H1 (cell line): ENCODE data around the gene NECAB3. TPM values are rescaled to one million over a fixed set of nuclear protein-coding genes. Genes with fewer than 3 reads are reported as not detected.

Source experiments
- CTCF ChIA-PET: fragments of 300-600 bp; sonication (Branson Sonifier 250); formaldehyde crosslinking; loops from one replicate; lab custom pipeline; 2021; ENCODE audit not compliant: partially characterized antibody; lab: Charles Lee
- POLR2A ChIA-PET: fragments of 300-600 bp; sonication (Branson Sonifier 250); formaldehyde crosslinking; loops from one replicate; lab custom pipeline; 2021; ENCODE audit warnings: inconsistent platforms; ENCODE audit not compliant: partially characterized antibody; lab: Charles Lee
- DNase-seq, 2 experiments: peaks; one replicate each; pipeline versions ENCODE4 v3.0.0 to v3.0.0-alpha.2; 2010 to 2022; ENCODE audit warnings: low spot score in 2 of 2, low read depth in 1 of 2, mixed read lengths in 1 of 2
- FAIRE-seq: peaks from 2 replicates; lab custom pipeline; 2011; peaks lifted over from hg19 to GRCh38; lab: Jason Lieb, UNC
- H2AFZ ChIP-seq: 2 replicates; pipeline ENCODE4 v1.8.1; 2012; ENCODE audit warnings: low read length, inconsistent platforms
- H2AK5ac ChIP-seq: 2 replicates; pipeline ENCODE4 v1.6.1; 2013; ENCODE audit warnings: low read depth, low read length
- H2BK120ac ChIP-seq: replicated peaks from 2 replicates; pipeline ENCODE3; 2013; ENCODE audit warnings: low read depth, low read length, inconsistent platforms
- H2BK12ac ChIP-seq: 2 replicates; pipeline ENCODE4 v1.6.1; 2013; ENCODE audit warnings: low read depth, low read length
- H2BK15ac ChIP-seq: 2 replicates; pipeline ENCODE4 v1.6.1; 2013; ENCODE audit warnings: low read length
- H2BK20ac ChIP-seq: 2 replicates; pipeline ENCODE4 v1.6.1; 2013; ENCODE audit warnings: low read length
- H2BK5ac ChIP-seq: 2 replicates; pipeline ENCODE4 v1.6.1; 2013; ENCODE audit warnings: low read depth, low read length
- H3K14ac ChIP-seq: 2 replicates; pipeline ENCODE4 v1.6.1; 2013; ENCODE audit warnings: inconsistent platforms; ENCODE audit not compliant: insufficient read length
- H3K18ac ChIP-seq: 2 replicates; pipeline ENCODE4 v1.6.1; 2013; ENCODE audit warnings: low read length; ENCODE audit errors: extremely low read depth
- H3K23ac ChIP-seq: 2 replicates; pipeline ENCODE4 v1.6.1; 2013; ENCODE audit warnings: inconsistent platforms; ENCODE audit not compliant: insufficient read length
- H3K23me2 ChIP-seq: 2 replicates; pipeline ENCODE4 v1.6.1; 2013; ENCODE audit warnings: low read depth, low read length
- H3K27ac ChIP-seq: 2 replicates; pipeline ENCODE4 v1.6.1; 2011; ENCODE audit warnings: low read depth, low read length, inconsistent platforms
- H3K27me3 ChIP-seq, 4 experiments: replicated peaks in 1 of 4; 1 replicate in 1 of 4; 2 replicates in 3 of 4; pipeline versions ENCODE4 v1.6.1 to v1.8.1; 2011 to 2013; ENCODE audit warnings: low read length in 3 of 4, mild to moderate bottlenecking in 3 of 4, inconsistent platforms in 2 of 4, mixed read lengths in 2 of 4, moderate library complexity in 1 of 4; ENCODE audit not compliant: control insufficient read depth in 3 of 4, insufficient read depth in 3 of 4; ENCODE audit errors: extremely low read depth in 1 of 4
- H3K36me3 ChIP-seq, 4 experiments: 2 replicates each; pipeline versions ENCODE4 v1.6.1 to v1.8.1; 2011 to 2013; ENCODE audit warnings: mild to moderate bottlenecking in 4 of 4, low read length in 3 of 4, moderate library complexity in 2 of 4, control low read depth in 1 of 4, inconsistent platforms in 1 of 4; ENCODE audit not compliant: insufficient read depth in 4 of 4, control insufficient read depth in 2 of 4
- H3K4ac ChIP-seq: replicated peaks from 2 replicates; pipeline ENCODE3; 2013; ENCODE audit warnings: low read length, low read depth, mixed read lengths, inconsistent platforms; ENCODE audit not compliant: insufficient read length
- H3K4me1 ChIP-seq, 4 experiments: replicated peaks in 1 of 4; 1 replicate in 1 of 4; 2 replicates in 3 of 4; pipeline versions ENCODE4 v1.6.1 to v1.8.1; 2011 to 2013; ENCODE audit warnings: low read length in 3 of 4, inconsistent platforms in 2 of 4, mixed read lengths in 1 of 4; ENCODE audit not compliant: insufficient read depth in 4 of 4, control insufficient read depth in 3 of 4
- H3K4me2 ChIP-seq, 2 experiments: 2 replicates each; pipeline versions ENCODE4 v1.6.1 to v1.8.1; 2011 to 2013; ENCODE audit warnings: low read depth in 2 of 2, low read length in 2 of 2, control low read depth in 1 of 2, inconsistent platforms in 1 of 2, mild to moderate bottlenecking in 1 of 2; ENCODE audit not compliant: insufficient read depth in 1 of 2
- H3K4me3 ChIP-seq, 4 experiments: fragments of 200-600, 300-600 bp in 1 of 4; sonication (generic), shearing (Covaris generic), sonication (Bioruptor Twin) in 1 of 4; 2 replicates each; pipeline versions ENCODE4 v1.5.1 to v1.8.1; 2011 to 2016; ENCODE audit warnings: low read length in 4 of 4, low read depth in 3 of 4, control low read depth in 2 of 4, inconsistent platforms in 2 of 4, mild to moderate bottlenecking in 2 of 4, mixed read lengths in 1 of 4, moderate library complexity in 1 of 4; ENCODE audit not compliant: insufficient read depth in 2 of 4; ENCODE audit errors: extremely low read depth in 1 of 4
- H3K56ac ChIP-seq: replicated peaks from 2 replicates; pipeline ENCODE3; 2013; ENCODE audit warnings: low read depth, mild to moderate bottlenecking, mixed read lengths, low read length, inconsistent platforms; ENCODE audit not compliant: insufficient read length
- H3K79me1 ChIP-seq: 2 replicates; pipeline ENCODE4 v1.6.1; 2013; ENCODE audit warnings: low read depth, low read length, control low read depth
- H3K79me2 ChIP-seq, 2 experiments: 2 replicates each; pipeline versions ENCODE4 v1.6.1 to v1.8.1; 2012 to 2013; ENCODE audit warnings: low read length in 2 of 2, mild to moderate bottlenecking in 2 of 2, inconsistent platforms in 1 of 2; ENCODE audit not compliant: insufficient read depth in 2 of 2, control insufficient read depth in 1 of 2
- H3K9ac ChIP-seq, 4 experiments: replicated peaks in 1 of 4; 1 replicate in 1 of 4; 2 replicates in 3 of 4; pipeline versions ENCODE4 v1.6.1 to v1.8.1; 2011 to 2013; ENCODE audit warnings: low read depth in 3 of 4, low read length in 3 of 4, control low read depth in 2 of 4, mild to moderate bottlenecking in 2 of 4, moderate library complexity in 2 of 4, inconsistent platforms in 1 of 4; ENCODE audit errors: extremely low read depth in 1 of 4
- H3K9me3 ChIP-seq, 2 experiments: 2 replicates each; pipeline versions ENCODE4 v1.6.1 to v1.8.1; 2012 to 2013; ENCODE audit warnings: mild to moderate bottlenecking in 2 of 2, moderate library complexity in 2 of 2, control low read depth in 1 of 2, inconsistent platforms in 1 of 2, low read depth in 1 of 2, low read length in 1 of 2, mixed read lengths in 1 of 2; ENCODE audit not compliant: insufficient read depth in 2 of 2
- H4K20me1 ChIP-seq, 2 experiments: replicated peaks in 1 of 2; 2 replicates each; pipeline versions ENCODE3 to v1.8.1; 2011 to 2013; ENCODE audit warnings: inconsistent platforms in 2 of 2, low read length in 2 of 2, mild to moderate bottlenecking in 1 of 2; ENCODE audit not compliant: insufficient read depth in 2 of 2, control insufficient read depth in 1 of 2
- H4K5ac ChIP-seq: 2 replicates; pipeline ENCODE4 v1.6.1; 2013; ENCODE audit warnings: low read length, low read depth, mixed read lengths, inconsistent platforms; ENCODE audit not compliant: insufficient read length
- H4K8ac ChIP-seq: 2 replicates; pipeline ENCODE4 v1.8.0; 2013; ENCODE audit warnings: mild to moderate bottlenecking, moderate library complexity, low read length, inconsistent platforms; ENCODE audit not compliant: insufficient read depth; ENCODE audit errors: extremely low read depth
- H4K91ac ChIP-seq: replicated peaks from 2 replicates; pipeline ENCODE3; 2013; ENCODE audit warnings: low read length, mixed read lengths, inconsistent platforms; ENCODE audit not compliant: insufficient read length
- CTBP2 ChIP-seq: IDR thresholded peaks from 2 replicates; pipeline ENCODE4 v1.7.0; 2011; ENCODE audit warnings: borderline replicate concordance, mild to moderate bottlenecking, moderate library complexity, mixed read lengths, low read length; ENCODE audit not compliant: insufficient read depth, insufficient read length
- EGR1 ChIP-seq: IDR thresholded peaks from 2 replicates; pipeline ENCODE4 v1.6.1; 2011; ENCODE audit warnings: low read depth, low read length, borderline replicate concordance
- HDAC2 ChIP-seq, 2 experiments: fragments of 300-600 bp in 1 of 2; sonication (generic) in 1 of 2; IDR thresholded peaks; 2 replicates each; pipeline ENCODE4 v1.6.1; 2011 to 2012; ENCODE audit warnings: low read depth in 2 of 2, low read length in 2 of 2, mild to moderate bottlenecking in 2 of 2, moderate library complexity in 2 of 2, borderline replicate concordance in 1 of 2, inconsistent platforms in 1 of 2
- KDM4A ChIP-seq: IDR thresholded peaks from one replicate; pipeline ENCODE4 v1.7.1; 2012; ENCODE audit warnings: low read depth, mild to moderate bottlenecking, moderate library complexity, low read length, inconsistent platforms; ENCODE audit not compliant: severe bottlenecking
- NRF1 ChIP-seq: IDR thresholded peaks from 2 replicates; pipeline ENCODE4 v1.6.1; 2011; ENCODE audit warnings: mild to moderate bottlenecking, low read depth, low read length, improper control_type of control experiment
- RXRA ChIP-seq: IDR thresholded peaks from 2 replicates; pipeline ENCODE4 v1.6.1; 2011; ENCODE audit warnings: low read depth, mild to moderate bottlenecking, low read length, moderate library complexity; ENCODE audit not compliant: insufficient read depth
- SAP30 ChIP-seq: fragments of 300-600 bp; sonication (generic); IDR thresholded peaks from 2 replicates; pipeline ENCODE4 v1.7.1; 2012; ENCODE audit warnings: low read length, moderate library complexity, mild to moderate bottlenecking, inconsistent platforms; ENCODE audit not compliant: insufficient read depth, insufficient replicate concordance
- SIX5 ChIP-seq: IDR thresholded peaks from 2 replicates; pipeline ENCODE4 v1.6.1; 2011; ENCODE audit warnings: mild to moderate bottlenecking, low read depth, low read length
- TAF7 ChIP-seq: optimal IDR thresholded peaks from 2 replicates; pipeline ENCODE3; 2011; ENCODE audit warnings: low read depth, mild to moderate bottlenecking, inconsistent platforms, low read length, moderate library complexity, borderline replicate concordance
- WGBS, 2 experiments: shearing (Covaris generic) in 1 of 2; methylation state at CpG; one replicate each; pipeline versions ENCODE4 v1.1.6 to v1.1.7; 2013 to 2015; ENCODE audit warnings: low lambda C conversion rate in 2 of 2, mixed read lengths in 2 of 2, inconsistent platforms in 1 of 2, low coverage in 1 of 2, missing lambda C conversion rate in 1 of 2; ENCODE audit not compliant: insufficient replicate concordance in 2 of 2, insufficient coverage in 1 of 2, insufficient read length in 1 of 2; ENCODE audit errors: extremely low coverage in 1 of 2, missing lambda C conversion rate in 1 of 2; 5-methylcytosine and 5-hydroxymethylcytosine counted together
- polyA plus RNA-seq, 7 experiments: library from polyadenylated mRNA; depleted of rRNA in 3 of 7; stranded (reverse) in 5 of 7; unstranded in 2 of 7; fragments of >200 nt in 5 of 7; fragments of 200-250 nt in 2 of 7; gene quantifications; 1 replicate in 5 of 7; 2 replicates in 1 of 7; 4 replicates in 1 of 7; pipeline versions ENCODE4 v1.2.1 to v1.2.3, GENCODE V29; 2011 to 2013; ENCODE audit warnings: missing spikeins in 2 of 7, mixed read lengths in 2 of 7
- total RNA-seq: library from RNA; stranded (reverse); fragmentation: NEBNext Ultra II Directional; extraction: Animal tissue kit (Norgen Biotek cat#: 25700); gene quantifications from 2 replicates; pipeline ENCODE4 v1.2.1, GENCODE V29; 2021

Gene NECAB3
- total and polyA plus RNA-seq, 2 of the 8 experiments (the other 6 are each of a cell fraction or from before 2014, with no cell fraction given) = 20.5 to 46.2 TPM

- Histone ChIP-seq H2BK20ac (no peak overlapping the region), H2AFZ (no peak overlapping the region), H2BK120ac (no peak overlapping the region), H3K9me3 (peaks cover 0 to 18% of the 10 kb centered on the region in 2 experiments; a peak in 2 of 4 replicates), H2BK5ac (no peak overlapping the region), H3K18ac (no peak overlapping the region), H3K23ac (no peak overlapping the region), H4K5ac (no peak overlapping the region), H4K20me1 (no peaks in the 10 kb centered on the region), H3K36me3 (no peaks in the 10 kb centered on the region; a peak in 1 of 8 replicates), H3K23me2 (no peaks in the 10 kb centered on the region), H3K4me1 (peaks cover 0 to 16% (median 9%) of the 10 kb centered on the region in 4 experiments; a peak in 6 of 7 replicates), H3K4me2 (no peak overlapping the region), H3K27ac (no peak overlapping the region), H3K27me3 (peaks cover 0 to 2% (median 0%) of the 10 kb centered on the region in 4 experiments; a peak in 1 of 7 replicates), H4K8ac (no peak overlapping the region), H3K79me1 (no peaks in the 10 kb centered on the region), H3K4ac (no peak overlapping the region), H3K79me2 (no peaks in the 10 kb centered on the region), H2BK15ac (no peak overlapping the region), H3K4me3 (no peak overlapping the region), H3K9ac (no peak overlapping the region), H3K56ac (no peak overlapping the region), H2BK12ac (no peak overlapping the region), H2AK5ac (no peak overlapping the region), H4K91ac (no peak overlapping the region), H3K14ac (no peak overlapping the region)
- ChIA-PET POLR2A (interaction anchor here (1.0 to 3.0 kb wide), 2 partner anchors 10 to 11 kb away, joined by 3 to 11 read pairs; no protein-coding TSS in a partner anchor), CTCF (interaction anchor here (0.6 to 2.2 kb wide), 3 partner anchors 12 to 179 kb away, joined by 3 to 8 read pairs (median 3); no protein-coding TSS in a partner anchor)
- 91% methylated on average over 4 of the region's 4 CpGs; no CpG with 5 or more reads in 1 of the 2 experiments for WGBS, 2 experiments
- no peak for DNase-seq
- no peak for FAIRE-seq
- TF ChIP-seq TAF7 (no peak), NRF1 (no peak), SAP30 (no peak), EGR1 (no peak), SIX5 (no peak), CTBP2 (no peak), KDM4A (no peak), HDAC2 (IDR thresholded peaks at IDR 0.05; ENCODE audit: borderline replicate concordance in 1 of 2, low read depth in 2 of 2, low read length in 2 of 2) (no peak), RXRA (no peak)
These were observed 22.2 kb upstream of the NECAB3 start for GRCh38 chr20:33696448-33696847.
